H1 (cell line): ENCODE measurements around the gene STRADB. TPM values are rescaled to one million over a fixed set of nuclear protein-coding genes. Genes with fewer than 3 reads are reported as not detected.

Source experiments
- CTCF ChIA-PET: fragments of 300-600 bp; sonication (Branson Sonifier 250); formaldehyde crosslinking; loops from one replicate; lab custom pipeline; 2021; ENCODE audit not compliant: partially characterized antibody; lab: Charles Lee
- POLR2A ChIA-PET: fragments of 300-600 bp; sonication (Branson Sonifier 250); formaldehyde crosslinking; loops from one replicate; lab custom pipeline; 2021; ENCODE audit warnings: inconsistent platforms; ENCODE audit not compliant: partially characterized antibody; lab: Charles Lee
- DNase-seq, 2 experiments: peaks; one replicate each; pipeline versions ENCODE4 v3.0.0 to v3.0.0-alpha.2; 2010 to 2022; ENCODE audit warnings: low spot score in 2 of 2, low read depth in 1 of 2, mixed read lengths in 1 of 2
- FAIRE-seq: peaks from 2 replicates; lab custom pipeline; 2011; peaks lifted over from hg19 to GRCh38; lab: Jason Lieb, UNC
- H2AFZ ChIP-seq: 2 replicates; pipeline ENCODE4 v1.8.1; 2012; ENCODE audit warnings: low read length, inconsistent platforms
- H2AK5ac ChIP-seq: 2 replicates; pipeline ENCODE4 v1.6.1; 2013; ENCODE audit warnings: low read depth, low read length
- H2BK120ac ChIP-seq: replicated peaks from 2 replicates; pipeline ENCODE3; 2013; ENCODE audit warnings: low read depth, low read length, inconsistent platforms
- H2BK12ac ChIP-seq: 2 replicates; pipeline ENCODE4 v1.6.1; 2013; ENCODE audit warnings: low read depth, low read length
- H2BK15ac ChIP-seq: 2 replicates; pipeline ENCODE4 v1.6.1; 2013; ENCODE audit warnings: low read length
- H2BK20ac ChIP-seq: 2 replicates; pipeline ENCODE4 v1.6.1; 2013; ENCODE audit warnings: low read length
- H2BK5ac ChIP-seq: 2 replicates; pipeline ENCODE4 v1.6.1; 2013; ENCODE audit warnings: low read depth, low read length
- H3K14ac ChIP-seq: 2 replicates; pipeline ENCODE4 v1.6.1; 2013; ENCODE audit warnings: inconsistent platforms; ENCODE audit not compliant: insufficient read length
- H3K18ac ChIP-seq: 2 replicates; pipeline ENCODE4 v1.6.1; 2013; ENCODE audit warnings: low read length; ENCODE audit errors: extremely low read depth
- H3K23ac ChIP-seq: 2 replicates; pipeline ENCODE4 v1.6.1; 2013; ENCODE audit warnings: inconsistent platforms; ENCODE audit not compliant: insufficient read length
- H3K23me2 ChIP-seq: 2 replicates; pipeline ENCODE4 v1.6.1; 2013; ENCODE audit warnings: low read depth, low read length
- H3K27ac ChIP-seq: 2 replicates; pipeline ENCODE4 v1.6.1; 2011; ENCODE audit warnings: low read depth, low read length, inconsistent platforms
- H3K27me3 ChIP-seq, 4 experiments: replicated peaks in 1 of 4; 1 replicate in 1 of 4; 2 replicates in 3 of 4; pipeline versions ENCODE4 v1.6.1 to v1.8.1; 2011 to 2013; ENCODE audit warnings: low read length in 3 of 4, mild to moderate bottlenecking in 3 of 4, inconsistent platforms in 2 of 4, mixed read lengths in 2 of 4, moderate library complexity in 1 of 4; ENCODE audit not compliant: control insufficient read depth in 3 of 4, insufficient read depth in 3 of 4; ENCODE audit errors: extremely low read depth in 1 of 4
- H3K36me3 ChIP-seq, 4 experiments: 2 replicates each; pipeline versions ENCODE4 v1.6.1 to v1.8.1; 2011 to 2013; ENCODE audit warnings: mild to moderate bottlenecking in 4 of 4, low read length in 3 of 4, moderate library complexity in 2 of 4, control low read depth in 1 of 4, inconsistent platforms in 1 of 4; ENCODE audit not compliant: insufficient read depth in 4 of 4, control insufficient read depth in 2 of 4
- H3K4ac ChIP-seq: replicated peaks from 2 replicates; pipeline ENCODE3; 2013; ENCODE audit warnings: low read length, low read depth, mixed read lengths, inconsistent platforms; ENCODE audit not compliant: insufficient read length
- H3K4me1 ChIP-seq, 4 experiments: replicated peaks in 1 of 4; 1 replicate in 1 of 4; 2 replicates in 3 of 4; pipeline versions ENCODE4 v1.6.1 to v1.8.1; 2011 to 2013; ENCODE audit warnings: low read length in 3 of 4, inconsistent platforms in 2 of 4, mixed read lengths in 1 of 4; ENCODE audit not compliant: insufficient read depth in 4 of 4, control insufficient read depth in 3 of 4
- H3K4me2 ChIP-seq, 2 experiments: 2 replicates each; pipeline versions ENCODE4 v1.6.1 to v1.8.1; 2011 to 2013; ENCODE audit warnings: low read depth in 2 of 2, low read length in 2 of 2, control low read depth in 1 of 2, inconsistent platforms in 1 of 2, mild to moderate bottlenecking in 1 of 2; ENCODE audit not compliant: insufficient read depth in 1 of 2
- H3K4me3 ChIP-seq, 4 experiments: fragments of 200-600, 300-600 bp in 1 of 4; sonication (generic), shearing (Covaris generic), sonication (Bioruptor Twin) in 1 of 4; 2 replicates each; pipeline versions ENCODE4 v1.5.1 to v1.8.1; 2011 to 2016; ENCODE audit warnings: low read length in 4 of 4, low read depth in 3 of 4, control low read depth in 2 of 4, inconsistent platforms in 2 of 4, mild to moderate bottlenecking in 2 of 4, mixed read lengths in 1 of 4, moderate library complexity in 1 of 4; ENCODE audit not compliant: insufficient read depth in 2 of 4; ENCODE audit errors: extremely low read depth in 1 of 4
- H3K56ac ChIP-seq: replicated peaks from 2 replicates; pipeline ENCODE3; 2013; ENCODE audit warnings: low read depth, mild to moderate bottlenecking, mixed read lengths, low read length, inconsistent platforms; ENCODE audit not compliant: insufficient read length
- H3K79me1 ChIP-seq: 2 replicates; pipeline ENCODE4 v1.6.1; 2013; ENCODE audit warnings: low read depth, low read length, control low read depth
- H3K79me2 ChIP-seq, 2 experiments: 2 replicates each; pipeline versions ENCODE4 v1.6.1 to v1.8.1; 2012 to 2013; ENCODE audit warnings: low read length in 2 of 2, mild to moderate bottlenecking in 2 of 2, inconsistent platforms in 1 of 2; ENCODE audit not compliant: insufficient read depth in 2 of 2, control insufficient read depth in 1 of 2
- H3K9ac ChIP-seq, 4 experiments: replicated peaks in 1 of 4; 1 replicate in 1 of 4; 2 replicates in 3 of 4; pipeline versions ENCODE4 v1.6.1 to v1.8.1; 2011 to 2013; ENCODE audit warnings: low read depth in 3 of 4, low read length in 3 of 4, control low read depth in 2 of 4, mild to moderate bottlenecking in 2 of 4, moderate library complexity in 2 of 4, inconsistent platforms in 1 of 4; ENCODE audit errors: extremely low read depth in 1 of 4
- H3K9me3 ChIP-seq, 2 experiments: 2 replicates each; pipeline versions ENCODE4 v1.6.1 to v1.8.1; 2012 to 2013; ENCODE audit warnings: mild to moderate bottlenecking in 2 of 2, moderate library complexity in 2 of 2, control low read depth in 1 of 2, inconsistent platforms in 1 of 2, low read depth in 1 of 2, low read length in 1 of 2, mixed read lengths in 1 of 2; ENCODE audit not compliant: insufficient read depth in 2 of 2
- H4K20me1 ChIP-seq, 2 experiments: replicated peaks in 1 of 2; 2 replicates each; pipeline versions ENCODE3 to v1.8.1; 2011 to 2013; ENCODE audit warnings: inconsistent platforms in 2 of 2, low read length in 2 of 2, mild to moderate bottlenecking in 1 of 2; ENCODE audit not compliant: insufficient read depth in 2 of 2, control insufficient read depth in 1 of 2
- H4K5ac ChIP-seq: 2 replicates; pipeline ENCODE4 v1.6.1; 2013; ENCODE audit warnings: low read length, low read depth, mixed read lengths, inconsistent platforms; ENCODE audit not compliant: insufficient read length
- H4K8ac ChIP-seq: 2 replicates; pipeline ENCODE4 v1.8.0; 2013; ENCODE audit warnings: mild to moderate bottlenecking, moderate library complexity, low read length, inconsistent platforms; ENCODE audit not compliant: insufficient read depth; ENCODE audit errors: extremely low read depth
- H4K91ac ChIP-seq: replicated peaks from 2 replicates; pipeline ENCODE3; 2013; ENCODE audit warnings: low read length, mixed read lengths, inconsistent platforms; ENCODE audit not compliant: insufficient read length
- EGR1 ChIP-seq: IDR thresholded peaks from 2 replicates; pipeline ENCODE4 v1.6.1; 2011; ENCODE audit warnings: low read depth, low read length, borderline replicate concordance
- JUN ChIP-seq: IDR thresholded peaks from 2 replicates; pipeline ENCODE4 v1.6.1; 2011; ENCODE audit warnings: low read depth, mild to moderate bottlenecking, improper control_type of control experiment, low read length
- WGBS, 2 experiments: shearing (Covaris generic) in 1 of 2; methylation state at CpG; one replicate each; pipeline versions ENCODE4 v1.1.6 to v1.1.7; 2013 to 2015; ENCODE audit warnings: low lambda C conversion rate in 2 of 2, mixed read lengths in 2 of 2, inconsistent platforms in 1 of 2, low coverage in 1 of 2, missing lambda C conversion rate in 1 of 2; ENCODE audit not compliant: insufficient replicate concordance in 2 of 2, insufficient coverage in 1 of 2, insufficient read length in 1 of 2; ENCODE audit errors: extremely low coverage in 1 of 2, missing lambda C conversion rate in 1 of 2; 5-methylcytosine and 5-hydroxymethylcytosine counted together
- polyA plus RNA-seq, 7 experiments: library from polyadenylated mRNA; depleted of rRNA in 3 of 7; stranded (reverse) in 5 of 7; unstranded in 2 of 7; fragments of >200 nt in 5 of 7; fragments of 200-250 nt in 2 of 7; gene quantifications; 1 replicate in 5 of 7; 2 replicates in 1 of 7; 4 replicates in 1 of 7; pipeline versions ENCODE4 v1.2.1 to v1.2.3, GENCODE V29; 2011 to 2013; ENCODE audit warnings: missing spikeins in 2 of 7, mixed read lengths in 2 of 7
- total RNA-seq: library from RNA; stranded (reverse); fragmentation: NEBNext Ultra II Directional; extraction: Animal tissue kit (Norgen Biotek cat#: 25700); gene quantifications from 2 replicates; pipeline ENCODE4 v1.2.1, GENCODE V29; 2021
- TF ChIP-seq, protein P1 (sequence below): IDR thresholded peaks from 2 replicates; pipeline ENCODE4 v1.6.1; 2012; ENCODE audit warnings: low read length, inconsistent platforms
- TF ChIP-seq, protein P2 (sequence below), 3 experiments: IDR thresholded peaks; 1 replicate in 2 of 3; 2 replicates in 1 of 3; pipeline versions ENCODE4 v1.5.1 to v1.6.1; 2011; ENCODE audit warnings: low read length in 3 of 3, mild to moderate bottlenecking in 3 of 3, inconsistent platforms in 2 of 3, low read depth in 1 of 3, moderate library complexity in 1 of 3; ENCODE audit not compliant: insufficient read depth in 1 of 3; ENCODE audit errors: control extremely low read depth in 1 of 3

The STRADB gene
- total and polyA plus RNA-seq, 2 of the 8 experiments (the other 6 are each of a cell fraction or from before 2014, with no cell fraction given), result 20.9 to 34.9 TPM

DNA sequence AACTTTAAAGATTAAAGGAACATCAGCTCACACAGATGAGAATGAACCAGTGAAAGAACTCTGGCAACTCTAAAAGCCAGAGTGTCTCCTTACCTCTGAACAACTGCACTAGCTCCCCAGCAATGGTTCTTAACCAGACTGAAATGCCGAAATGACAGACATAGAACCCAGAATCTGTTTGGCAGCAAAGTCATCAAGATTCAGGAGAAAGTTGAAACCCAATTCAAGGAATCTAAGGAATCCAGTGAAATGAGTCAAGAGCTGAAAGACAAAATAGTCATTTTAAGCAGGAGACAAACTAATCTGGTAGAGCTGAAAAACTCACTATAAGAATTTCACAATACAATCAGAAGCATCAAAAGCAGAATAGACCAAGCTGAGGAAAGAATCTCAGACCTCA lies 72.0 kb downstream of the STRADB start:
- Histone ChIP-seq H3K4me3 (no peak overlapping the region), H2BK15ac (no peak overlapping the region), H3K36me3 (no peaks in the 10 kb centered on the region), H2BK120ac (no peak overlapping the region), H4K91ac (no peak overlapping the region), H3K4me1 (no peaks in the 10 kb centered on the region), H2AK5ac (no peak overlapping the region), H3K4me2 (no peak overlapping the region), H4K5ac (no peak overlapping the region), H4K20me1 (no peaks in the 10 kb centered on the region), H3K9ac (no peak overlapping the region), H2BK5ac (no peak overlapping the region), H3K14ac (no peak overlapping the region), H3K79me1 (no peaks in the 10 kb centered on the region), H3K79me2 (no peaks in the 10 kb centered on the region), H3K9me3 (no peaks in the 10 kb centered on the region), H3K27me3 (no peaks in the 10 kb centered on the region), H2AFZ (no peak overlapping the region), H3K56ac (no peak overlapping the region), H2BK20ac (no peak overlapping the region), H3K4ac (no peak overlapping the region), H3K23me2 (no peaks in the 10 kb centered on the region), H3K27ac (no peak overlapping the region), H4K8ac (no peak overlapping the region), H3K18ac (no peak overlapping the region), H3K23ac (no peak overlapping the region), H2BK12ac (no peak overlapping the region)
- CTCF ChIA-PET, result interaction anchor here (1.1 kb wide), 1 partner anchor 9 kb away, joined by 3 read pairs; no protein-coding TSS in a partner anchor
- WGBS, 2 experiments, result 6% methylated on average over 1 of the region's 1 CpG; no CpG with 5 or more reads in 1 of the 2 experiments
- DNase-seq, result no peak
- TF ChIP-seq EGR1, result no peak
- TF ChIP-seq, protein P1, sequence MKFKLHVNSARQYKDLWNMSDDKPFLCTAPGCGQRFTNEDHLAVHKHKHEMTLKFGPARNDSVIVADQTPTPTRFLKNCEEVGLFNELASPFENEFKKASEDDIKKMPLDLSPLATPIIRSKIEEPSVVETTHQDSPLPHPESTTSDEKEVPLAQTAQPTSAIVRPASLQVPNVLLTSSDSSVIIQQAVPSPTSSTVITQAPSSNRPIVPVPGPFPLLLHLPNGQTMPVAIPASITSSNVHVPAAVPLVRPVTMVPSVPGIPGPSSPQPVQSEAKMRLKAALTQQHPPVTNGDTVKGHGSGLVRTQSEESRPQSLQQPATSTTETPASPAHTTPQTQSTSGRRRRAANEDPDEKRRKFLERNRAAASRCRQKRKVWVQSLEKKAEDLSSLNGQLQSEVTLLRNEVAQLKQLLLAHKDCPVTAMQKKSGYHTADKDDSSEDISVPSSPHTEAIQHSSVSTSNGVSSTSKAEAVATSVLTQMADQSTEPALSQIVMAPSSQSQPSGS, result no peak
- TF ChIP-seq, protein P2, sequence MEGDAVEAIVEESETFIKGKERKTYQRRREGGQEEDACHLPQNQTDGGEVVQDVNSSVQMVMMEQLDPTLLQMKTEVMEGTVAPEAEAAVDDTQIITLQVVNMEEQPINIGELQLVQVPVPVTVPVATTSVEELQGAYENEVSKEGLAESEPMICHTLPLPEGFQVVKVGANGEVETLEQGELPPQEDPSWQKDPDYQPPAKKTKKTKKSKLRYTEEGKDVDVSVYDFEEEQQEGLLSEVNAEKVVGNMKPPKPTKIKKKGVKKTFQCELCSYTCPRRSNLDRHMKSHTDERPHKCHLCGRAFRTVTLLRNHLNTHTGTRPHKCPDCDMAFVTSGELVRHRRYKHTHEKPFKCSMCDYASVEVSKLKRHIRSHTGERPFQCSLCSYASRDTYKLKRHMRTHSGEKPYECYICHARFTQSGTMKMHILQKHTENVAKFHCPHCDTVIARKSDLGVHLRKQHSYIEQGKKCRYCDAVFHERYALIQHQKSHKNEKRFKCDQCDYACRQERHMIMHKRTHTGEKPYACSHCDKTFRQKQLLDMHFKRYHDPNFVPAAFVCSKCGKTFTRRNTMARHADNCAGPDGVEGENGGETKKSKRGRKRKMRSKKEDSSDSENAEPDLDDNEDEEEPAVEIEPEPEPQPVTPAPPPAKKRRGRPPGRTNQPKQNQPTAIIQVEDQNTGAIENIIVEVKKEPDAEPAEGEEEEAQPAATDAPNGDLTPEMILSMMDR (IDR thresholded peaks at IDR 0.05; ENCODE audit: control extremely low read depth in 1 of 3, insufficient read depth in 1 of 3, low read depth in 1 of 3, low read length in 3 of 3), result no peak
- no peak for TF ChIP-seq JUN
- POLR2A ChIA-PET, result no interaction called here
- no peak for FAIRE-seq
